A549 (cell line): ENCODE measurements around the gene KCTD1.

ENCODE experiments used
- CHD2 ChIP-seq: fragments of 150-350 bp; IDR thresholded peaks from 2 replicates; pipeline ENCODE4 v1.6.1; 2014; ENCODE audit warnings: low read length; ENCODE audit not compliant: partially characterized antibody
- EP300 ChIP-seq, 2 experiments: fragments of >200 bp; sonication (Bioruptor Twin); formaldehyde crosslinking; IDR thresholded peaks; 2 replicates in 1 of 2; 3 replicates in 1 of 2; pipeline ENCODE4 v1.6.1; 2016 to 2017
- FOSL2 ChIP-seq, 2 experiments: fragments of 450-650 bp in 1 of 2; fragments of >200 bp in 1 of 2; sonication (Bioruptor Twin) in 1 of 2; formaldehyde crosslinking; IDR thresholded peaks; 2 replicates each; pipeline versions ENCODE4 v1.5.0 to v1.6.1; 2016 to 2020; ENCODE audit warnings: mild to moderate bottlenecking in 1 of 2, moderate library complexity in 1 of 2
- HDAC2 ChIP-seq: fragments of 200-600 bp; sonication (generic); IDR thresholded peaks from 2 replicates; pipeline ENCODE4 v1.6.1; 2016
- JUNB ChIP-seq: fragments of >200 bp; sonication (Bioruptor Twin); formaldehyde crosslinking; IDR thresholded peaks from 2 replicates; pipeline ENCODE4 v1.6.1; 2016
- KDM5A ChIP-seq: fragments of 200-600 bp; sonication (generic); IDR thresholded peaks from 2 replicates; pipeline ENCODE4 v1.6.1; 2016; ENCODE audit warnings: antibody characterized with exemption, mild to moderate bottlenecking
- MAZ ChIP-seq: fragments of 150-350 bp; IDR thresholded peaks from 2 replicates; pipeline ENCODE4 v1.6.1; 2014; ENCODE audit warnings: antibody characterized with exemption, low read depth, low read length, borderline replicate concordance
- MYC ChIP-seq: IDR thresholded peaks from 2 replicates; pipeline ENCODE4 v1.6.1; 2012; ENCODE audit warnings: mild to moderate bottlenecking, inconsistent platforms, low read length, improper control_type of control experiment, borderline replicate concordance
- NFE2L2 ChIP-seq: fragments of 150-350 bp; conservative IDR thresholded peaks from 2 replicates; pipeline ENCODE4 v1.6.1; 2014; ENCODE audit warnings: low read length
- POLR2A ChIP-seq: IDR thresholded peaks from 2 replicates; pipeline ENCODE4 v1.6.1; 2012; ENCODE audit warnings: mild to moderate bottlenecking, low read length
- RAD21 ChIP-seq, 2 experiments: fragments of >200 bp in 1 of 2; sonication (Bioruptor Twin) in 1 of 2; formaldehyde crosslinking in 1 of 2; IDR thresholded peaks in 1 of 2; conservative IDR thresholded peaks in 1 of 2; 2 replicates in 1 of 2; 3 replicates in 1 of 2; pipeline ENCODE4 v1.6.1; 2012 to 2018; ENCODE audit warnings: inconsistent platforms in 1 of 2
- SMC3 ChIP-seq: fragments of >200 bp; sonication (Bioruptor Twin); formaldehyde crosslinking; IDR thresholded peaks from 3 replicates; pipeline ENCODE4 v1.6.1; 2018; ENCODE audit warnings: inconsistent platforms
- TF ChIP-seq, protein P1 (sequence below): fragments of >200 bp; sonication (Bioruptor Twin); formaldehyde crosslinking; IDR thresholded peaks from 3 replicates; pipeline ENCODE4 v1.5.1; 2016
- TF ChIP-seq, protein P2 (sequence below): IDR thresholded peaks from 2 replicates; pipeline ENCODE4 v1.6.1; 2012

- TF ChIP-seq POLR2A (no peak), FOSL2 (IDR thresholded peaks at IDR 0.05) (no peak), FOSL2 (CRISPR knock-in tag; IDR thresholded peaks at IDR 0.05) (no peak), MAZ (no peak), CHD2 (no peak), RAD21 (conservative IDR thresholded peaks at IDR 0.05 in 1 of 2, IDR thresholded peaks at IDR 0.05 in 1 of 2) (no peak), NFE2L2 (no peak), MYC (no peak), EP300 (IDR thresholded peaks at IDR 0.05) (no peak), JUNB (no peak), HDAC2 (no peak), KDM5A (no peak), SMC3 (no peak)
- TF ChIP-seq, protein P1, sequence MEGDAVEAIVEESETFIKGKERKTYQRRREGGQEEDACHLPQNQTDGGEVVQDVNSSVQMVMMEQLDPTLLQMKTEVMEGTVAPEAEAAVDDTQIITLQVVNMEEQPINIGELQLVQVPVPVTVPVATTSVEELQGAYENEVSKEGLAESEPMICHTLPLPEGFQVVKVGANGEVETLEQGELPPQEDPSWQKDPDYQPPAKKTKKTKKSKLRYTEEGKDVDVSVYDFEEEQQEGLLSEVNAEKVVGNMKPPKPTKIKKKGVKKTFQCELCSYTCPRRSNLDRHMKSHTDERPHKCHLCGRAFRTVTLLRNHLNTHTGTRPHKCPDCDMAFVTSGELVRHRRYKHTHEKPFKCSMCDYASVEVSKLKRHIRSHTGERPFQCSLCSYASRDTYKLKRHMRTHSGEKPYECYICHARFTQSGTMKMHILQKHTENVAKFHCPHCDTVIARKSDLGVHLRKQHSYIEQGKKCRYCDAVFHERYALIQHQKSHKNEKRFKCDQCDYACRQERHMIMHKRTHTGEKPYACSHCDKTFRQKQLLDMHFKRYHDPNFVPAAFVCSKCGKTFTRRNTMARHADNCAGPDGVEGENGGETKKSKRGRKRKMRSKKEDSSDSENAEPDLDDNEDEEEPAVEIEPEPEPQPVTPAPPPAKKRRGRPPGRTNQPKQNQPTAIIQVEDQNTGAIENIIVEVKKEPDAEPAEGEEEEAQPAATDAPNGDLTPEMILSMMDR: no peak
- TF ChIP-seq, protein P2, sequence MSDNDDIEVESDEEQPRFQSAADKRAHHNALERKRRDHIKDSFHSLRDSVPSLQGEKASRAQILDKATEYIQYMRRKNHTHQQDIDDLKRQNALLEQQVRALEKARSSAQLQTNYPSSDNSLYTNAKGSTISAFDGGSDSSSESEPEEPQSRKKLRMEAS: no peak
Observed at GRCh38 chr18:26415631-26416030, 132.7 kb downstream of the KCTD1 start.
